ENCODE measurements around the gene PGBD1. TPM values are rescaled to one million over a fixed set of nuclear protein-coding genes. Genes with fewer than 3 reads are reported as not detected.

Gene PGBD1
- total and polyA plus RNA-seq, 5 donors from 2014 or later: 0.09 to 1.0 (median 0.42) TPM

DNA sequence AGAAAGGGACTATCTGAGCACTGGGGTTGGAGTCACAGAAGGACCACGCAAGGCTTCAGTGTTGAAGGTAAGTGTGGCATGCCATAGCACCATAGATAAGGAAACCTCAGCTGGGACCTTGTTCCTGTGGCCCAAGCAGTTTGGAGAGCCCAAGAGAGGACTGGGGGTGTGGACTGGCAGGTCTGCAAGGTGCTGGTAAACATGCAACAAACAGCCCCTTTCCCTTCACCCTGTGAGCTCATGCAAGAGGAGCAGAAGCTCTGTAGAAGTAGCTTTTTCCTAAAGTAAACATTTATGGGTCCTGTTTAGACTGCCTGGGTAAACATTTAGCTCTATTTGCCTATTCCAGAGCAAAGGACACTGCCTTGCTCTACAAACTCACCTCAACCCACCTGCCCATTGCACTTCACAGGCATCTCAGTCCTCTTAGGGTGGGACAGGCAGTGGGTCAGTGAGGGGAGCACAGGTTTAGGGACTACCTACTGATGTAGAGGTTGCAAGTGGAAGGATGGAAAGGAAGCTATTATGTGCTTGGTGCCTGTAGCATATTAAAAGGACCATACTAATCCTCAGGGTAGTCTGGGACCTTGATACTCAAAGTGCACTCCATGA, 42.5 kb downstream of the PGBD1 start:
- Histone ChIP-seq H3K27me3 (ENCODE audit: control insufficient read depth, insufficient read depth, low read length) (peaks cover 2% of the 10 kb centered on the region), H3K4me1 (ENCODE audit: control insufficient read depth, insufficient read depth, low read length, poor library complexity, severe bottlenecking) (no peaks in the 10 kb centered on the region), H3K27ac (ENCODE audit: insufficient read depth, low read length, poor library complexity, severe bottlenecking) (no peak overlapping the region), H3K9me3 (ENCODE audit: control insufficient read depth in 2 of 2, low read length in 2 of 2) (peaks cover 29 to 39% of the 10 kb centered on the region in 2 experiments), H3K36me3 (ENCODE audit: control insufficient read depth, insufficient read depth, low read length) (no peaks in the 10 kb centered on the region), H3K4me3 (ENCODE audit: low read depth, low read length) (no peak overlapping the region)
- DNase-seq (no peak), ATAC-seq (ENCODE audit: low read depth in 2 of 2) (no peak)
- Mint-ChIP-seq H3K36me3 (peaks cover 15% of the 10 kb centered on the region), H3K9me3 (peaks cover 1 to 33% (median 13%) of the 10 kb centered on the region in 7 donors), H3K27me3 (peaks cover 15% of the 10 kb centered on the region), H3K27ac (no peak overlapping the region), H3K4me1 (no peaks in the 10 kb centered on the region), H3K4me3 (no peak overlapping the region)

GRCh38 chr6:28326371-28326948, 45.1 kb downstream of the PGBD1 start:
- Mint-ChIP-seq H3K9me3 (peaks cover 1 to 36% (median 14%) of the 10 kb centered on the region in 7 donors), H3K36me3 (peaks cover 15% of the 10 kb centered on the region)
- no peak for ATAC-seq (ENCODE audit: low read depth in 2 of 2)

DNA sequence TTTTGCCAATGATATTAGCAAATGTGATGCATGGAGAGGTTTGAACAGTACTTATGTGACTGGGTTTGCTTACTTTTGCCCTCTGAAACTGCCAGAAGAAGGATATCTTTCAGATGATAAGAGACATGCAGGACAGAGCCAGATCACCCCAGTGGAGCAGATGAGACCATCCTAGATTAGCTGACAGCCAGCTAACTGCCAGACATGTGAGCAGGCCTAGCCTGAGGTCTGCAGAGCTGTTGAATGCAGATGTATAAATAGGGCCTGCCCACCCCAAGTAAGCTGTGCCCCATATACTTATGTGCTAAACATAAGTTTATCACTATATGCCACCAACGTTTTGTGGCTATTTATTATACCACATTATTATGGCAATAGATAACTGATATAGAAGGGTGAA, 48.7 kb downstream of the PGBD1 start:
- H3K4me3 ChIP-seq (ENCODE audit: low read depth, low read length): no peak overlapping the region
- Mint-ChIP-seq H3K27ac (no peak overlapping the region), H3K27me3 (peaks cover 17% of the 10 kb centered on the region), H3K4me3 (no peak overlapping the region), H3K9me3 (peaks cover 1 to 34% (median 12%) of the 10 kb centered on the region in 7 donors), H3K4me1 (peaks cover 0 to 6% (median 0%) of the 10 kb centered on the region in 4 donors), H3K36me3 (peaks cover 15% of the 10 kb centered on the region)
- peaks cover 1% of the 10 kb centered on the region for H3K4me1 ChIP-seq (ENCODE audit: control insufficient read depth, insufficient read depth, low read length, poor library complexity, severe bottlenecking)
- peaks cover 26% of the 10 kb centered on the region in 2 experiments for H3K9me3 ChIP-seq (ENCODE audit: control insufficient read depth in 2 of 2, low read length in 2 of 2)
- peaks cover 2% of the 10 kb centered on the region for H3K27me3 ChIP-seq (ENCODE audit: control insufficient read depth, insufficient read depth, low read length)
- H3K27ac ChIP-seq (ENCODE audit: insufficient read depth, low read length, poor library complexity, severe bottlenecking): no peak overlapping the region
- ATAC-seq (ENCODE audit: low read depth in 2 of 2): no peak
- no peak for DNase-seq
- no peaks in the 10 kb centered on the region for H3K36me3 ChIP-seq (ENCODE audit: control insufficient read depth, insufficient read depth, low read length)

More at GRCh38 chr6:28326371-28326948, 45.1 kb downstream of the PGBD1 start:
- H3K4me1 ChIP-seq (ENCODE audit: control insufficient read depth, insufficient read depth, low read length, poor library complexity, severe bottlenecking): no peaks in the 10 kb centered on the region
- Mint-ChIP-seq H3K4me1 (no peaks in the 10 kb centered on the region), H3K27ac (peak overlapping the region in 1 of 3 donors; percentile 6), H3K27me3 (peaks cover 15% of the 10 kb centered on the region), H3K4me3 (no peak overlapping the region)
- H3K9me3 ChIP-seq (ENCODE audit: control insufficient read depth in 2 of 2, low read length in 2 of 2): peaks cover 29 to 30% of the 10 kb centered on the region in 2 experiments
- H3K36me3 ChIP-seq (ENCODE audit: control insufficient read depth, insufficient read depth, low read length): no peaks in the 10 kb centered on the region
- H3K27ac ChIP-seq (ENCODE audit: insufficient read depth, low read length, poor library complexity, severe bottlenecking): no peak overlapping the region
- H3K27me3 ChIP-seq (ENCODE audit: control insufficient read depth, insufficient read depth, low read length): peaks cover 2% of the 10 kb centered on the region
- DNase-seq: no peak
- no peak overlapping the region for H3K4me3 ChIP-seq (ENCODE audit: low read depth, low read length)

- Mint-ChIP-seq H3K9me3 (peaks cover 0 to 8% (median 1%) of the 10 kb centered on the region in 7 donors), H3K4me1 (peaks cover 0 to 6% (median 0%) of the 10 kb centered on the region in 4 donors), H3K27me3 (peaks cover 17% of the 10 kb centered on the region), H3K4me3 (no peak overlapping the region), H3K36me3 (no peaks in the 10 kb centered on the region), H3K27ac (no peak overlapping the region)
- H3K4me1 ChIP-seq (ENCODE audit: control insufficient read depth, insufficient read depth, low read length, poor library complexity, severe bottlenecking): peaks cover 20% of the 10 kb centered on the region
- H3K27ac ChIP-seq (ENCODE audit: insufficient read depth, low read length, poor library complexity, severe bottlenecking): no peak overlapping the region
- H3K4me3 ChIP-seq (ENCODE audit: low read depth, low read length): no peak overlapping the region
- H3K9me3 ChIP-seq (ENCODE audit: control insufficient read depth in 2 of 2, low read length in 2 of 2): no peaks in the 10 kb centered on the region
- DNase-seq (no peak), ATAC-seq (ENCODE audit: low read depth in 2 of 2) (no peak)
- H3K36me3 ChIP-seq (ENCODE audit: control insufficient read depth, insufficient read depth, low read length): no peaks in the 10 kb centered on the region
- H3K27me3 ChIP-seq (ENCODE audit: control insufficient read depth, insufficient read depth, low read length): no peaks in the 10 kb centered on the region
Observed at GRCh38 chr6:28333047-28333446, 51.7 kb downstream of the PGBD1 start.

DNA sequence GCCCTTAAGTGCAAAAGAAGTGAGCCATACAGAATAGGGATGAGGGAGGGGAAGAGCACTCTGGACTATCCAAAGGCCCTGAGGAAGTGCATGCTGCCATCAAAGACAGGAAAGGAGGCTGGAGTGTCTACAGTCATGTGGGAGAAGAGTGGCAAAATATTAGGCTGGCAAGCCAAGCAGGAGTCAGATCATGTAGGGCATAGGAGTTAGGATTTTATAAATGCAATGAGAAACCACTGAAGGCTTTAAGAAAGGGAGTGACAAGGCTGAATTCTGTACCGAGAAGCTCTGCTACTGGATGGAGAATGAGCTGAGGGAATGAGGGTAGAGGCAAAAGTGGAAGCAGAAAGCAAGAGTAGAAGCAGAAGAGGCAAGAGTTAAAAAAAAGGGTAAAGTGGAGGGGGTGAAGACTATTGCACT, 52.2 kb downstream of the PGBD1 start:
- DNase-seq (no peak), ATAC-seq (ENCODE audit: low read depth in 2 of 2) (no peak)
- Histone ChIP-seq H3K36me3 (ENCODE audit: control insufficient read depth, insufficient read depth, low read length) (no peaks in the 10 kb centered on the region), H3K27ac (ENCODE audit: insufficient read depth, low read length, poor library complexity, severe bottlenecking) (no peak overlapping the region), H3K4me3 (ENCODE audit: low read depth, low read length) (no peak overlapping the region), H3K4me1 (ENCODE audit: control insufficient read depth, insufficient read depth, low read length, poor library complexity, severe bottlenecking) (peaks cover 20% of the 10 kb centered on the region), H3K27me3 (ENCODE audit: control insufficient read depth, insufficient read depth, low read length) (no peaks in the 10 kb centered on the region), H3K9me3 (ENCODE audit: control insufficient read depth in 2 of 2, low read length in 2 of 2) (no peaks in the 10 kb centered on the region)
- Mint-ChIP-seq H3K36me3 (no peaks in the 10 kb centered on the region), H3K4me1 (peaks cover 0 to 6% (median 0%) of the 10 kb centered on the region in 4 donors), H3K27me3 (peaks cover 17% of the 10 kb centered on the region), H3K4me3 (no peak overlapping the region), H3K9me3 (peaks cover 0 to 6% (median 1%) of the 10 kb centered on the region in 7 donors), H3K27ac (no peak overlapping the region)

DNA sequence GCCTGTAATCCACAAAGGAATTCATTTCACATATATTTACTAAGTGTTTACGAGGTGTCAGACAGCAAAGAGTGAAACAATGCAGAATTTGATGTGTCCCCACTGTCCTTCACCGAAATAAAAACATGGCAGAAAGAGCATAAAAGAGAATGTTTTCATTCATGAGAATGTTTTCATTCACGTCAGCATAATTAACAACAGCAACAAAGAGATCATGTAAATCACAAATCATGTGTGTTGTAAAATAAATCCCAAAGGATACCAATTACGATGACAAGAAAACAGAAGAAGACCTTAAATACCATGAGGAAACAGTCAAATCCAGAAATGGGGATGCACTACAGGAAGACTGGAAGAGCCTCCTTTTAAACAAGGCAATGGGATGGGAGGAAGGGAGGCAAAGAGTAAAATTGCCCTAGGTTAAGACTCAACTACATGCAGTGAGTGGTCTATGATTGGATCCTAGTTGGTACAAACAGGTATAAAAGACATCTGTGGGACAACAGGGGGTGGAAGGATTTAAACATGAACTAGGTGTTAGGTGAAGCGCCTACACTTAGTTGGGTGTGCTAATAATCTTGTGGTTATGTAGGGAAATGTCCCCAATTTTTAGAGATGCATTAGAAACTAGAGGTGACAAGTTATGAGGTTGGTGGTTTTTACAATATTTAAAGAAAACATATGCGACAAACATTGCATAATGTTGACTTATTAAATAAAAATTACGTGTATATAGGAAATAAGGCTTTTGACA, 53.1 kb downstream of the PGBD1 start:
- Mint-ChIP-seq H3K36me3 (no peaks in the 10 kb centered on the region), H3K27ac (peak overlapping the region in 2 of 3 donors; percentile 7 to 57), H3K27me3 (peaks cover 17% of the 10 kb centered on the region), H3K4me1 (peaks cover 0 to 6% (median 0%) of the 10 kb centered on the region in 4 donors), H3K4me3 (peak overlapping the region in 3 of 4 donors; percentile 2 to 89 (median 22)), H3K9me3 (no peaks in the 10 kb centered on the region)
- Histone ChIP-seq H3K27ac (ENCODE audit: insufficient read depth, low read length, poor library complexity, severe bottlenecking) (no peak overlapping the region), H3K36me3 (ENCODE audit: control insufficient read depth, insufficient read depth, low read length) (no peaks in the 10 kb centered on the region), H3K27me3 (ENCODE audit: control insufficient read depth, insufficient read depth, low read length) (no peaks in the 10 kb centered on the region), H3K4me1 (ENCODE audit: control insufficient read depth, insufficient read depth, low read length, poor library complexity, severe bottlenecking) (peaks cover 20% of the 10 kb centered on the region), H3K9me3 (ENCODE audit: control insufficient read depth in 2 of 2, low read length in 2 of 2) (no peaks in the 10 kb centered on the region), H3K4me3 (ENCODE audit: low read depth, low read length) (no peak overlapping the region)
- DNase-seq: no peak
- no peak for ATAC-seq (ENCODE audit: low read depth in 2 of 2)

GRCh38 chr6:28335040-28335563, 53.7 kb downstream of the PGBD1 start:
- H3K4me3 Mint-ChIP-seq: no peak overlapping the region
- peaks cover 17% of the 10 kb centered on the region for H3K27me3 Mint-ChIP-seq
- no peak for DNase-seq
- peak overlapping the region; percentile 84 for H3K27ac ChIP-seq (ENCODE audit: insufficient read depth, low read length, poor library complexity, severe bottlenecking)
- H3K36me3 ChIP-seq (ENCODE audit: control insufficient read depth, insufficient read depth, low read length): no peaks in the 10 kb centered on the region
- peak overlapping the region in 1 of 3 donors; percentile 7 for H3K27ac Mint-ChIP-seq
- H3K27me3 ChIP-seq (ENCODE audit: control insufficient read depth, insufficient read depth, low read length): peaks cover 2% of the 10 kb centered on the region
- peaks cover 0 to 6% (median 0%) of the 10 kb centered on the region in 4 donors for H3K4me1 Mint-ChIP-seq
- ATAC-seq (ENCODE audit: low read depth in 2 of 2): no peak
- H3K4me3 ChIP-seq (ENCODE audit: low read depth, low read length): peak overlapping the region; percentile 87
- peaks cover 20% of the 10 kb centered on the region for H3K4me1 ChIP-seq (ENCODE audit: control insufficient read depth, insufficient read depth, low read length, poor library complexity, severe bottlenecking)
- no peaks in the 10 kb centered on the region for H3K36me3 Mint-ChIP-seq
- peaks cover 4 to 5% of the 10 kb centered on the region in 2 experiments for H3K9me3 ChIP-seq (ENCODE audit: control insufficient read depth in 2 of 2, low read length in 2 of 2)
- H3K9me3 Mint-ChIP-seq: peaks cover 0 to 5% (median under 1%) of the 10 kb centered on the region in 7 donors
